Muscle of back (tissue), 11 donors: ENCODE measurements around the gene WFDC2. TPM values are rescaled to one million over a fixed set of nuclear protein-coding genes. Genes with fewer than 3 reads are reported as not detected.

ENCODE experiments used
- DNase-seq, 3 donors: peaks; one replicate each; pipeline versions ENCODE4 v3.0.0 to v3.0.0-alpha.2; 2013
- polyA plus RNA-seq, 10 donors: library from polyadenylated mRNA; unstranded; fragments of 120-200 nt; gene quantifications; one replicate each; pipeline ENCODE4 v1.2.1, GENCODE V29; 2013; ENCODE audit not compliant: insufficient read length in 10 of 10

The WFDC2 gene
- polyA plus RNA-seq, 10 donors, result 0.26 to 1.9 (median 0.77) TPM; not detected in 3

- DNase-seq, result no peak
Observed at GRCh38 chr20:45495501-45495941, 26.0 kb downstream of the WFDC2 start.

- DNase-seq, result no peak
Observed at GRCh38 chr20:45496166-45496565, 26.6 kb downstream of the WFDC2 start.

- DNase-seq, result no peak
Observed at GRCh38 chr20:45497971-45498494, 28.5 kb downstream of the WFDC2 start.

- DNase-seq, result no peak
Observed at GRCh38 chr20:45500022-45500421, 30.5 kb downstream of the WFDC2 start.

GRCh38 chr20:45501600-45501999 is 32.0 kb downstream of the WFDC2 start:
- DNase-seq, result no peak

GRCh38 chr20:45502561-45502960 is 33.0 kb downstream of the WFDC2 start:
- DNase-seq, result no peak

GRCh38 chr20:45503403-45503802 is 33.9 kb downstream of the WFDC2 start:
- no peak for DNase-seq

GRCh38 chr20:45506398-45506797 is 36.8 kb downstream of the WFDC2 start:
- no peak for DNase-seq

GRCh38 chr20:45507011-45507820 is 37.7 kb downstream of the WFDC2 start:
- DNase-seq, result no peak

GRCh38 chr20:45508068-45508886 is 38.7 kb downstream of the WFDC2 start:
- no peak for DNase-seq

GRCh38 chr20:45509091-45509490 is 39.5 kb downstream of the WFDC2 start:
- DNase-seq, result no peak

- no peak for DNase-seq
Observed at GRCh38 chr20:45510242-45510862, 40.8 kb downstream of the WFDC2 start.

GRCh38 chr20:45515147-45515913 is 45.8 kb downstream of the WFDC2 start, which contains the start of gene SPINT3:
TSS of gene SPINT3 (minus strand) at chr20:45515622. CDS start at chr20:45515608, 14 bp downstream.
- no peak for DNase-seq

GRCh38 chr20:45518282-45518681 is 48.7 kb downstream of the WFDC2 start:
- DNase-seq, result no peak

GRCh38 chr20:45523821-45524220 is 54.3 kb downstream of the WFDC2 start:
- DNase-seq, result no peak

GRCh38 chr20:45527294-45527693 is 57.7 kb downstream of the WFDC2 start:
- DNase-seq, result no peak

Other genes with a start within 250 kb of the WFDC2 start
- not detected for gene SEMG2, start 248.4 kb upstream of the WFDC2 start, polyA plus RNA-seq
- gene SLPI, start 215.2 kb upstream of the WFDC2 start, polyA plus RNA-seq, result under 1 TPM in 3 of 10 donors, not detected in 7; 0.34 to 0.71 (median 0.69) TPM
- under 1 TPM in 1 of 10 donors, not detected in 9; 0.14 TPM for gene RBPJL, start 162.9 kb upstream of the WFDC2 start, polyA plus RNA-seq
- 1 to 10 TPM in 2 of 10 donors, under 1 TPM in 8; 0.34 to 2.5 (median 0.63) TPM for gene MATN4, start 161.5 kb upstream of the WFDC2 start, polyA plus RNA-seq
- gene SDC4, start 121.3 kb upstream of the WFDC2 start, polyA plus RNA-seq, result 10 to 100 TPM in 3 of 10 donors, 1 to 10 TPM in 7; 4.6 to 15.3 (median 7.7) TPM
- 10 to 100 TPM; 13.7 to 17.9 (median 15.9) TPM for gene SYS1, start 106.6 kb upstream of the WFDC2 start, polyA plus RNA-seq
- 1 to 10 TPM in 2 of 10 donors, under 1 TPM in 8; 0.41 to 1.4 (median 0.68) TPM for gene TP53TG5, start 91.4 kb upstream of the WFDC2 start, polyA plus RNA-seq
- gene DBNDD2, start 61.5 kb upstream of the WFDC2 start, polyA plus RNA-seq, result 10 to 100 TPM; 17.2 to 26.4 (median 22.8) TPM
- 10 to 100 TPM; 61.2 to 79.5 (median 71.6) TPM for gene PIGT, start 53.6 kb upstream of the WFDC2 start, polyA plus RNA-seq
- not detected for gene SPINT3, start 45.9 kb downstream of the WFDC2 start, polyA plus RNA-seq
- not detected for gene WFDC6, start 69.7 kb downstream of the WFDC2 start, polyA plus RNA-seq
- under 1 TPM in 2 of 10 donors, not detected in 8; 0.11 to 0.16 TPM for gene EPPIN, start 77.6 kb downstream of the WFDC2 start, polyA plus RNA-seq
- not detected for gene WFDC8, start 109.5 kb downstream of the WFDC2 start, polyA plus RNA-seq
- gene WFDC10A, start 160.0 kb downstream of the WFDC2 start, polyA plus RNA-seq, result not detected
- not detected for gene WFDC9, start 161.5 kb downstream of the WFDC2 start, polyA plus RNA-seq
- not detected for gene WFDC11, start 200.5 kb downstream of the WFDC2 start, polyA plus RNA-seq
- not detected for gene WFDC13, start 232.3 kb downstream of the WFDC2 start, polyA plus RNA-seq
- gene WFDC10B, start 235.3 kb downstream of the WFDC2 start, polyA plus RNA-seq, result not detected